Neural cell (in vitro differentiated cells): ENCODE measurements around the gene TXNRD3. TPM values are rescaled to one million over a fixed set of nuclear protein-coding genes. Genes with fewer than 3 reads are reported as not detected.

Source experiments
- H2AFZ ChIP-seq: fragments of 200-600, 300-800 bp; sonication (generic), shearing (Covaris generic); 2 replicates; pipeline ENCODE4 v1.6.0; 2014; ENCODE audit warnings: low read depth, mild to moderate bottlenecking, antibody characterized with exemption, low read length, moderate library complexity
- H3F3A ChIP-seq: fragments of 200-600 bp; shearing (Covaris generic); 2 replicates; pipeline ENCODE4 v1.6.1; 2016; ENCODE audit warnings: mild to moderate bottlenecking, moderate library complexity, mixed read lengths, antibody characterized with exemption, low read length; ENCODE audit not compliant: insufficient read depth, poor library complexity, severe bottlenecking
- H3K27ac ChIP-seq: fragments of 200-600, 300-800 bp; sonication (generic), shearing (Covaris generic); 2 replicates; pipeline ENCODE4 v1.5.1; 2014; ENCODE audit warnings: mild to moderate bottlenecking, low read length, moderate library complexity
- H3K27me3 ChIP-seq: fragments of 300-800, 200-600 bp; sonication (generic), shearing (Covaris generic); 2 replicates; pipeline ENCODE4 v1.6.0; 2014; ENCODE audit warnings: mild to moderate bottlenecking, low read depth, low read length, moderate library complexity; ENCODE audit not compliant: insufficient read depth
- H3K36me3 ChIP-seq: fragments of 300-800, 200-600 bp; sonication (generic), shearing (Covaris generic); 2 replicates; pipeline ENCODE4 v1.5.1; 2014; ENCODE audit warnings: mild to moderate bottlenecking, antibody characterized with exemption, low read length, moderate library complexity; ENCODE audit not compliant: insufficient read depth
- H3K4me2 ChIP-seq: fragments of 300-800, 200-600 bp; sonication (generic), shearing (Covaris generic); 2 replicates; pipeline ENCODE4 v1.6.0; 2014; ENCODE audit warnings: mild to moderate bottlenecking, low read length
- H3K4me3 ChIP-seq: fragments of 300-800, 200-600 bp; sonication (generic), shearing (Covaris generic); 2 replicates; pipeline ENCODE4 v1.5.1; 2014; ENCODE audit warnings: mild to moderate bottlenecking, low read length, moderate library complexity
- H3K79me2 ChIP-seq: fragments of 200-600 bp; shearing (Covaris generic); replicated peaks from 2 replicates; pipeline ENCODE4 v1.6.0; 2014; ENCODE audit warnings: mild to moderate bottlenecking, low read length, moderate library complexity; ENCODE audit not compliant: insufficient read depth
- H3K9ac ChIP-seq: fragments of 300-800, 200-600 bp; sonication (generic), shearing (Covaris generic); 2 replicates; pipeline ENCODE4 v1.6.1; 2016; ENCODE audit warnings: mild to moderate bottlenecking, low read length, mixed read lengths
- H3K9me2 ChIP-seq: fragments of 200-600 bp; shearing (Covaris generic); 2 replicates; pipeline ENCODE4 v1.6.1; 2016; ENCODE audit warnings: mild to moderate bottlenecking, low read length, mixed read lengths; ENCODE audit not compliant: insufficient read depth
- H3K9me3 ChIP-seq: fragments of 200-600, 300-800 bp; sonication (generic), shearing (Covaris generic); 2 replicates; pipeline ENCODE4 v1.6.1; 2016; ENCODE audit warnings: mild to moderate bottlenecking, mixed run types, low read length, moderate library complexity, mixed read lengths
- H4K20me1 ChIP-seq: fragments of 200-600 bp; shearing (Covaris generic); 2 replicates; pipeline ENCODE4 v1.6.1; 2016; ENCODE audit warnings: mild to moderate bottlenecking, mixed run types; ENCODE audit not compliant: insufficient read depth
- EP300 ChIP-seq: fragments of 450-650 bp; conservative IDR thresholded peaks from 2 replicates; pipeline ENCODE4 v1.6.1; 2014; ENCODE audit warnings: antibody characterized with exemption, mild to moderate bottlenecking, moderate library complexity; ENCODE audit not compliant: poor library complexity, severe bottlenecking
- EZH2 ChIP-seq: fragments of 200-600, 300-800 bp; shearing (Covaris generic), sonication (generic); IDR thresholded peaks from 2 replicates; pipeline ENCODE4 v1.6.1; 2014; ENCODE audit warnings: antibody characterized with exemption, low read length, borderline replicate concordance, mild to moderate bottlenecking; ENCODE audit not compliant: insufficient read depth, poor library complexity, severe bottlenecking
- MXI1 ChIP-seq: fragments of 450-650 bp; conservative IDR thresholded peaks from 2 replicates; pipeline ENCODE4 v1.6.1; 2014; ENCODE audit warnings: antibody characterized with exemption, mild to moderate bottlenecking; ENCODE audit not compliant: poor library complexity, severe bottlenecking
- POLR2AphosphoS5 ChIP-seq: IDR thresholded peaks from 2 replicates; pipeline ENCODE4 v1.6.1; 2012
- RAD21 ChIP-seq: fragments of 450-650 bp; conservative IDR thresholded peaks from 2 replicates; pipeline ENCODE4 v1.6.1; 2014; ENCODE audit warnings: antibody characterized with exemption, mild to moderate bottlenecking, moderate library complexity
- SMC3 ChIP-seq: fragments of 450-650 bp; conservative IDR thresholded peaks from 2 replicates; pipeline ENCODE4 v1.6.1; 2014; ENCODE audit warnings: antibody characterized with exemption, mild to moderate bottlenecking, moderate library complexity; ENCODE audit not compliant: poor library complexity
- TAF1 ChIP-seq: IDR thresholded peaks from 2 replicates; pipeline ENCODE4 v1.6.1; 2012; ENCODE audit warnings: low read depth
- polyA plus RNA-seq: library from polyadenylated mRNA; depleted of rRNA; stranded (reverse); fragments of >200 nt; gene quantifications from 2 replicates; pipeline ENCODE4 v1.2.3, GENCODE V29; 2014
- TF ChIP-seq, protein P1 (sequence below): fragments of 450-650 bp; IDR thresholded peaks from 2 replicates; pipeline ENCODE4 v1.5.1; 2014; ENCODE audit warnings: antibody characterized with exemption, mild to moderate bottlenecking, moderate library complexity; ENCODE audit not compliant: poor library complexity, severe bottlenecking
- TF ChIP-seq, protein P2 (sequence below): IDR thresholded peaks from 2 replicates; pipeline ENCODE4 v1.6.1; 2012; ENCODE audit warnings: borderline replicate concordance

The TXNRD3 gene
- polyA plus RNA-seq, 1 donor from 2014 or later = 2.2 TPM

DNA sequence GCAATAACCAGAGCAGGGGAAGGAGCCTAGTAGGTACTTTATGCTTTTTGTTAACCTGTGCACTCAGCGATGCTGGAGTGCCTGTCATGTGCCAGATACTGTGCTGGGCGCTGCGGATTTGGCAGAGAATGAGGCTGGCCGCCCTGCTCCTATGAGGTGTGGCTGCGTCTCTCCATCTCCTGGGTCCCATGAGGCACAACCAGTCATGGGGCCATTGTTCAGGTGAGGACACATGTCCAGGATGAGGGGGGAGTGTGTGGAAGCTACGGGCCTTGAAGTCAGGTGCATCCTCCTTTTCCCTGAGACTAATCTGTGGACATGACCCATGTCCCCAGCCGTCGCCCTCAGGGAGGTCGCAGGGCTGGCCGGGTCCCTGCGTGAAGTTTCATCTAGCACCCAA lies 963 bp upstream of the TXNRD3 start:
- Histone ChIP-seq H3K27ac (no peak overlapping the region), H3K9me3 (peaks cover 4% of the 10 kb centered on the region), H3K4me2 (no peak overlapping the region), H3K9ac (no peak overlapping the region), H3K9me2 (no peaks in the 10 kb centered on the region), H4K20me1 (no peaks in the 10 kb centered on the region), H3K27me3 (no peaks in the 10 kb centered on the region), H3K79me2 (no peaks in the 10 kb centered on the region), H2AFZ (no peak overlapping the region), H3F3A (no peaks in the 10 kb centered on the region), H3K36me3 (no peaks in the 10 kb centered on the region), H3K4me3 (no peak overlapping the region)
- no peak for TF ChIP-seq EP300
- no peak for TF ChIP-seq POLR2AphosphoS5
- TF ChIP-seq SMC3 = no peak
- no peak for TF ChIP-seq RAD21
- TF ChIP-seq, protein P1, sequence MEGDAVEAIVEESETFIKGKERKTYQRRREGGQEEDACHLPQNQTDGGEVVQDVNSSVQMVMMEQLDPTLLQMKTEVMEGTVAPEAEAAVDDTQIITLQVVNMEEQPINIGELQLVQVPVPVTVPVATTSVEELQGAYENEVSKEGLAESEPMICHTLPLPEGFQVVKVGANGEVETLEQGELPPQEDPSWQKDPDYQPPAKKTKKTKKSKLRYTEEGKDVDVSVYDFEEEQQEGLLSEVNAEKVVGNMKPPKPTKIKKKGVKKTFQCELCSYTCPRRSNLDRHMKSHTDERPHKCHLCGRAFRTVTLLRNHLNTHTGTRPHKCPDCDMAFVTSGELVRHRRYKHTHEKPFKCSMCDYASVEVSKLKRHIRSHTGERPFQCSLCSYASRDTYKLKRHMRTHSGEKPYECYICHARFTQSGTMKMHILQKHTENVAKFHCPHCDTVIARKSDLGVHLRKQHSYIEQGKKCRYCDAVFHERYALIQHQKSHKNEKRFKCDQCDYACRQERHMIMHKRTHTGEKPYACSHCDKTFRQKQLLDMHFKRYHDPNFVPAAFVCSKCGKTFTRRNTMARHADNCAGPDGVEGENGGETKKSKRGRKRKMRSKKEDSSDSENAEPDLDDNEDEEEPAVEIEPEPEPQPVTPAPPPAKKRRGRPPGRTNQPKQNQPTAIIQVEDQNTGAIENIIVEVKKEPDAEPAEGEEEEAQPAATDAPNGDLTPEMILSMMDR = no peak
- no peak for TF ChIP-seq MXI1
- TF ChIP-seq TAF1 = no peak
- TF ChIP-seq, protein P2, sequence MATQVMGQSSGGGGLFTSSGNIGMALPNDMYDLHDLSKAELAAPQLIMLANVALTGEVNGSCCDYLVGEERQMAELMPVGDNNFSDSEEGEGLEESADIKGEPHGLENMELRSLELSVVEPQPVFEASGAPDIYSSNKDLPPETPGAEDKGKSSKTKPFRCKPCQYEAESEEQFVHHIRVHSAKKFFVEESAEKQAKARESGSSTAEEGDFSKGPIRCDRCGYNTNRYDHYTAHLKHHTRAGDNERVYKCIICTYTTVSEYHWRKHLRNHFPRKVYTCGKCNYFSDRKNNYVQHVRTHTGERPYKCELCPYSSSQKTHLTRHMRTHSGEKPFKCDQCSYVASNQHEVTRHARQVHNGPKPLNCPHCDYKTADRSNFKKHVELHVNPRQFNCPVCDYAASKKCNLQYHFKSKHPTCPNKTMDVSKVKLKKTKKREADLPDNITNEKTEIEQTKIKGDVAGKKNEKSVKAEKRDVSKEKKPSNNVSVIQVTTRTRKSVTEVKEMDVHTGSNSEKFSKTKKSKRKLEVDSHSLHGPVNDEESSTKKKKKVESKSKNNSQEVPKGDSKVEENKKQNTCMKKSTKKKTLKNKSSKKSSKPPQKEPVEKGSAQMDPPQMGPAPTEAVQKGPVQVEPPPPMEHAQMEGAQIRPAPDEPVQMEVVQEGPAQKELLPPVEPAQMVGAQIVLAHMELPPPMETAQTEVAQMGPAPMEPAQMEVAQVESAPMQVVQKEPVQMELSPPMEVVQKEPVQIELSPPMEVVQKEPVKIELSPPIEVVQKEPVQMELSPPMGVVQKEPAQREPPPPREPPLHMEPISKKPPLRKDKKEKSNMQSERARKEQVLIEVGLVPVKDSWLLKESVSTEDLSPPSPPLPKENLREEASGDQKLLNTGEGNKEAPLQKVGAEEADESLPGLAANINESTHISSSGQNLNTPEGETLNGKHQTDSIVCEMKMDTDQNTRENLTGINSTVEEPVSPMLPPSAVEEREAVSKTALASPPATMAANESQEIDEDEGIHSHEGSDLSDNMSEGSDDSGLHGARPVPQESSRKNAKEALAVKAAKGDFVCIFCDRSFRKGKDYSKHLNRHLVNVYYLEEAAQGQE = no peak
- no peak for TF ChIP-seq EZH2

DNA sequence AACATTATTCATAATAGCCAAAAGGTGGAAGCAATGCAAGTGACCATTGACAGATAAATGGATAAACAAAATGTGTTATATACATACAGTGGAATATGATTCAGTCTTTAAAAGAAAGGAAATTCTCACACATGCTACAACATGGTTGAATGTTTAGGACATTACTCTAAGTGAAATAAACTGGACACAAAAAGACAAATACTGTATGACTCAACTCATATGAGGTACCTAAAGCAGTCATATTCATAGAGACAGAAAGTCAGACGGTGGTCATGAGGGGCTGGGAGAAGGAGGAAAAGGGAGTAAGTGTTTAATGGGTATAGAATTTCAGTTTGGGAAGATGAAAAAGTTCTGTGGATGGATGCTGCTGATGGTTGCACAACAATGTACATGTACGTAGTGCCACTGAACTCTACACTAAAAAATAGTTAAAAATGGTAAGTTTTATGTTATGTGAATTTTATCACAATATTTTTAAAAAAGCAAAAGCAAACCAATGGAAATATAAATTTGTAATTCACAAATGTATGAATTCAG lies 5.3 kb downstream of the TXNRD3 start:
- Histone ChIP-seq H3K9me2 (no peaks in the 10 kb centered on the region), H3K27me3 (no peaks in the 10 kb centered on the region), H3K4me3 (no peak overlapping the region), H3K27ac (no peak overlapping the region), H3K9me3 (no peaks in the 10 kb centered on the region), H2AFZ (no peak overlapping the region), H3K36me3 (no peaks in the 10 kb centered on the region), H3F3A (no peaks in the 10 kb centered on the region), H4K20me1 (no peaks in the 10 kb centered on the region), H3K9ac (no peak overlapping the region), H3K79me2 (no peaks in the 10 kb centered on the region), H3K4me2 (no peak overlapping the region)
- TF ChIP-seq RAD21 (no peak), SMC3 (no peak), EP300 (no peak), MXI1 (no peak), EZH2 (no peak), POLR2AphosphoS5 (no peak), TAF1 (no peak)
- TF ChIP-seq, protein P2 = no peak
- TF ChIP-seq, protein P1 = no peak
